IMR-90 (cell line): ENCODE data around the gene CCSER2.

Experiments used
- POLR2A ChIP-seq: IDR thresholded peaks from 2 replicates; pipeline ENCODE4 v1.6.1; 2012; ENCODE audit warnings: mild to moderate bottlenecking, low read depth, low read length
- USF2 ChIP-seq: fragments of 150-350 bp; IDR thresholded peaks from 2 replicates; pipeline ENCODE4 v1.6.1; 2017; ENCODE audit warnings: mild to moderate bottlenecking, antibody characterized with exemption, low read length, low read depth
- TF ChIP-seq, protein P1 (sequence below): conservative IDR thresholded peaks from 2 replicates; pipeline ENCODE4 v1.5.1; 2012; ENCODE audit warnings: mild to moderate bottlenecking, low read depth, low read length, improper control_type of control experiment

DNA sequence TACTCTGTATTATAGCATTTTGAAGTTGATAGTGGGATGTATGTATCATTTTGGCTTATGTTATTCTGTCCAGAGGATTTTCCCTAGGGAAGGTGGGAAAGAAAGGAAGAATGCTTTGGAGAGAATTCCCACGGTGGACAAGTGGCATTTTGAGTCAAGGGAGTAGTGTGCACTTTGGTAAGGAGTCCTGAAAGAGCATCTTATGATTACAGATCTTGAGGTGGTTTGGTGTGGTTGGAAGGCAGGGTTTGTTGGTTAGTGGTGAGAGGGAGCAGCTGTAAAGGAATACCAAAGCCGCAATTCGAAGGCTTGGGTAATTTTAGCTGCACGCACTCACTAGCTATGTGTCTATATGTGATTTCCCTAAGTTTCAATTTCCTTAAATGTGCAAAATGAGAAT lies 16.1 kb downstream of the CCSER2 start:
- TF ChIP-seq, protein P1, sequence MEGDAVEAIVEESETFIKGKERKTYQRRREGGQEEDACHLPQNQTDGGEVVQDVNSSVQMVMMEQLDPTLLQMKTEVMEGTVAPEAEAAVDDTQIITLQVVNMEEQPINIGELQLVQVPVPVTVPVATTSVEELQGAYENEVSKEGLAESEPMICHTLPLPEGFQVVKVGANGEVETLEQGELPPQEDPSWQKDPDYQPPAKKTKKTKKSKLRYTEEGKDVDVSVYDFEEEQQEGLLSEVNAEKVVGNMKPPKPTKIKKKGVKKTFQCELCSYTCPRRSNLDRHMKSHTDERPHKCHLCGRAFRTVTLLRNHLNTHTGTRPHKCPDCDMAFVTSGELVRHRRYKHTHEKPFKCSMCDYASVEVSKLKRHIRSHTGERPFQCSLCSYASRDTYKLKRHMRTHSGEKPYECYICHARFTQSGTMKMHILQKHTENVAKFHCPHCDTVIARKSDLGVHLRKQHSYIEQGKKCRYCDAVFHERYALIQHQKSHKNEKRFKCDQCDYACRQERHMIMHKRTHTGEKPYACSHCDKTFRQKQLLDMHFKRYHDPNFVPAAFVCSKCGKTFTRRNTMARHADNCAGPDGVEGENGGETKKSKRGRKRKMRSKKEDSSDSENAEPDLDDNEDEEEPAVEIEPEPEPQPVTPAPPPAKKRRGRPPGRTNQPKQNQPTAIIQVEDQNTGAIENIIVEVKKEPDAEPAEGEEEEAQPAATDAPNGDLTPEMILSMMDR: no peak
- TF ChIP-seq POLR2A: no peak
- no peak for TF ChIP-seq USF2
